NCI-H526 (cell line): ENCODE results near the gene TAAR1.
A peak's percentile ranks its signal among the peaks of the same experiment; 100 is the strongest.
"Not testable (repeated sequence)": the region's sequence is repeated elsewhere in the genome, so short reads cannot be mapped to it uniquely, and the experiment has no call there.

ENCODE experiments used
- DNase-seq, 2 experiments: peaks; one replicate each; lab custom pipeline; 2025; lab: John Stamatoyannopoulos, UW

Gene TAAR1

GRCh38 chr6:132659082-132659481 lies at the start of gene TAAR1:
Gene TAAR1, minus strand, starts transcription at chr6:132659182. Its CDS starts 13,179 bp downstream, at chr6:132646003.
- no peak for DNase-seq

- DNase-seq: no peak
Measured at GRCh38 chr6:132708771-132709170, 49.8 kb upstream of the TAAR1 start.

- DNase-seq: no peak
Measured at GRCh38 chr6:132708002-132708401, 49.0 kb upstream of the TAAR1 start.

GRCh38 chr6:132706756-132707155 lies 47.8 kb upstream of the TAAR1 start:
- not testable (repeated sequence) for DNase-seq

GRCh38 chr6:132703936-132704335 lies 45.0 kb upstream of the TAAR1 start:
- DNase-seq: no peak

- no peak for DNase-seq
Measured at GRCh38 chr6:132698608-132699007, 39.6 kb upstream of the TAAR1 start.

GRCh38 chr6:132695773-132696172 lies 36.8 kb upstream of the TAAR1 start:
- no peak for DNase-seq

GRCh38 chr6:132693478-132693877 lies 34.5 kb upstream of the TAAR1 start:
- DNase-seq: no peak

- DNase-seq: no peak
Measured at GRCh38 chr6:132690678-132691077, 31.7 kb upstream of the TAAR1 start.

- no peak for DNase-seq
Measured at GRCh38 chr6:132687306-132687705, 28.3 kb upstream of the TAAR1 start.

- no peak for DNase-seq
Measured at GRCh38 chr6:132686531-132686930, 27.5 kb upstream of the TAAR1 start.

- no peak for DNase-seq
Measured at GRCh38 chr6:132685009-132685408, 26.0 kb upstream of the TAAR1 start.

- DNase-seq: no peak
Measured at GRCh38 chr6:132684272-132684671, 25.3 kb upstream of the TAAR1 start.

- no peak for DNase-seq
Measured at GRCh38 chr6:132683543-132683942, 24.6 kb upstream of the TAAR1 start.

GRCh38 chr6:132679094-132679493 lies 20.1 kb upstream of the TAAR1 start:
- peak; percentile 24 to 37 for DNase-seq

- DNase-seq: no peak
Measured at GRCh38 chr6:132675749-132676148, 16.8 kb upstream of the TAAR1 start.

GRCh38 chr6:132675002-132675401 lies 16.0 kb upstream of the TAAR1 start:
- DNase-seq: no peak

GRCh38 chr6:132673376-132674094 lies 14.6 kb upstream of the TAAR1 start:
- DNase-seq: peak in 1 of 2 experiments; percentile 15

GRCh38 chr6:132671295-132671694 lies 12.3 kb upstream of the TAAR1 start:
- DNase-seq: no peak

GRCh38 chr6:132669690-132670291 lies 10.8 kb upstream of the TAAR1 start:
- peak in 1 of 2 experiments; percentile 73 for DNase-seq

GRCh38 chr6:132666118-132666517 lies 7.1 kb upstream of the TAAR1 start:
- no peak for DNase-seq

GRCh38 chr6:132664309-132665034 lies 5.5 kb upstream of the TAAR1 start:
- no peak for DNase-seq

GRCh38 chr6:132663661-132664060 lies 4.7 kb upstream of the TAAR1 start:
- no peak for DNase-seq
